KMS-11 (cell line): ENCODE results near the gene ZNF668.

Source experiments
- H2AFZ ChIP-seq: fragments of 200-600 bp; sonication (generic); 2 replicates; pipeline ENCODE4 v1.6.1; 2016; ENCODE audit warnings: antibody characterized with exemption, mixed run types, low read depth
- H3K27ac ChIP-seq: fragments of 200-600 bp; sonication (generic); 2 replicates; pipeline ENCODE4 v1.6.1; 2016; ENCODE audit warnings: mild to moderate bottlenecking, mixed run types
- H3K27me3 ChIP-seq: fragments of 200-600 bp; sonication (generic); 2 replicates; pipeline ENCODE4 v1.6.1; 2017; ENCODE audit warnings: mild to moderate bottlenecking, low read depth, mixed run types, moderate library complexity; ENCODE audit not compliant: insufficient read depth
- H3K36me3 ChIP-seq: fragments of 200-600 bp; sonication (generic); 2 replicates; pipeline ENCODE4 v1.6.1; 2017; ENCODE audit warnings: mild to moderate bottlenecking, mixed run types; ENCODE audit not compliant: insufficient read depth
- H3K4me1 ChIP-seq: fragments of 200-600 bp; sonication (generic); 2 replicates; pipeline ENCODE4 v1.6.1; 2016; ENCODE audit warnings: mild to moderate bottlenecking, low read depth, mixed run types; ENCODE audit not compliant: poor library complexity, severe bottlenecking
- H3K4me2 ChIP-seq: fragments of 200-600 bp; sonication (generic); 2 replicates; pipeline ENCODE4 v1.7.0; 2016; ENCODE audit warnings: mild to moderate bottlenecking, mixed run types
- H3K4me3 ChIP-seq: fragments of 200-600 bp; sonication (generic); IDR thresholded peaks from 2 replicates; pipeline ENCODE4 v1.6.1; 2017; ENCODE audit warnings: low read depth, low read length, mixed read lengths; ENCODE audit not compliant: insufficient read depth
- H3K79me2 ChIP-seq: fragments of 200-600 bp; sonication (generic); 2 replicates; pipeline ENCODE4 v1.6.1; 2016; ENCODE audit warnings: low read depth, mixed run types; ENCODE audit not compliant: insufficient read depth
- H3K9ac ChIP-seq: fragments of 200-600 bp; sonication (generic); 2 replicates; pipeline ENCODE4 v1.6.1; 2016; ENCODE audit warnings: mild to moderate bottlenecking, mixed run types
- H4K20me1 ChIP-seq: fragments of 200-600 bp; sonication (generic); 2 replicates; pipeline ENCODE4 v1.6.1; 2016; ENCODE audit warnings: mild to moderate bottlenecking, mixed run types; ENCODE audit not compliant: insufficient read depth
- TF ChIP-seq, protein P1 (sequence below): fragments of 200-600 bp; sonication (generic); conservative IDR thresholded peaks from 2 replicates; pipeline ENCODE4 v1.6.1; 2017; ENCODE audit warnings: low read depth, mild to moderate bottlenecking, antibody characterized with exemption, low read length, moderate library complexity, mixed read lengths

Gene ZNF668

GRCh38 chr16:31117384-31118222 lies 43.6 kb upstream of the ZNF668 start, which contains the start of gene KAT8:
KAT8 (plus strand) TSS chr16:31117664; CDS start chr16:31117682, 18 bp downstream.
- Histone ChIP-seq H3K4me3 (peak within 1 kb of the TSS; percentile 30), H3K79me2 (peaks cover 15% of the 10 kb centered on the region), H3K9ac (peak within 1 kb of the TSS; percentile 64), H3K4me1 (peaks cover 10% of the 10 kb centered on the region), H3K36me3 (no peaks in the 10 kb centered on the region; the same call in 1 of the 2 replicates), H3K4me2 (peak within 1 kb of the TSS; percentile 98), H3K27me3 (no peaks in the 10 kb centered on the region), H2AFZ (peak within 1 kb of the TSS; percentile 48), H3K27ac (peak within 1 kb of the TSS; percentile 55), H4K20me1 (no peaks in the 10 kb centered on the region)
- TF ChIP-seq, protein P1, sequence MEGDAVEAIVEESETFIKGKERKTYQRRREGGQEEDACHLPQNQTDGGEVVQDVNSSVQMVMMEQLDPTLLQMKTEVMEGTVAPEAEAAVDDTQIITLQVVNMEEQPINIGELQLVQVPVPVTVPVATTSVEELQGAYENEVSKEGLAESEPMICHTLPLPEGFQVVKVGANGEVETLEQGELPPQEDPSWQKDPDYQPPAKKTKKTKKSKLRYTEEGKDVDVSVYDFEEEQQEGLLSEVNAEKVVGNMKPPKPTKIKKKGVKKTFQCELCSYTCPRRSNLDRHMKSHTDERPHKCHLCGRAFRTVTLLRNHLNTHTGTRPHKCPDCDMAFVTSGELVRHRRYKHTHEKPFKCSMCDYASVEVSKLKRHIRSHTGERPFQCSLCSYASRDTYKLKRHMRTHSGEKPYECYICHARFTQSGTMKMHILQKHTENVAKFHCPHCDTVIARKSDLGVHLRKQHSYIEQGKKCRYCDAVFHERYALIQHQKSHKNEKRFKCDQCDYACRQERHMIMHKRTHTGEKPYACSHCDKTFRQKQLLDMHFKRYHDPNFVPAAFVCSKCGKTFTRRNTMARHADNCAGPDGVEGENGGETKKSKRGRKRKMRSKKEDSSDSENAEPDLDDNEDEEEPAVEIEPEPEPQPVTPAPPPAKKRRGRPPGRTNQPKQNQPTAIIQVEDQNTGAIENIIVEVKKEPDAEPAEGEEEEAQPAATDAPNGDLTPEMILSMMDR, result no peak

DNA sequence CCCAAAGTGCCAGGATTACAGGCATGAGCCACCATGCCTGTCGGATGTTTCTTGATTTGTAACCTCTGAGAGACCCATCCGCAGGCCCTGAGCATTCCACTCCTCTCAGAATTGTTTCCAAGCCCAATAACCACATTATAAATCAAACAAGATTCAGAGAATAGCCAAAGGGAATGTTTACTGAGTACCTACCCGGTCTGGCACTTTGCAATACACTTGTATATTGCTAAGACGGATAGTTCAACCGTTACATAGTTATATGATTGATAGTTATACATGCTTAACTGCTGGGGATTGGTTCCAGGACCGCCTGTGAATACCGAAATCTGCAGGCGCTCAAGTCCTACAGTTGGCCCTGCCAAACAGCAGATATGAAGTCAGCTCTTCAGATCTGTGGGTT lies 40.4 kb upstream of the ZNF668 start:
- Histone ChIP-seq H3K4me3 (no peak overlapping the region), H3K9ac (no peak overlapping the region), H2AFZ (no peak overlapping the region), H3K27me3 (no peaks in the 10 kb centered on the region), H3K36me3 (no peaks in the 10 kb centered on the region), H3K4me2 (no peak overlapping the region), H3K27ac (no peak overlapping the region), H3K79me2 (peaks cover 19% of the 10 kb centered on the region), H3K4me1 (peaks cover 10% of the 10 kb centered on the region), H4K20me1 (no peaks in the 10 kb centered on the region)
- TF ChIP-seq, protein P1, result no peak

DNA sequence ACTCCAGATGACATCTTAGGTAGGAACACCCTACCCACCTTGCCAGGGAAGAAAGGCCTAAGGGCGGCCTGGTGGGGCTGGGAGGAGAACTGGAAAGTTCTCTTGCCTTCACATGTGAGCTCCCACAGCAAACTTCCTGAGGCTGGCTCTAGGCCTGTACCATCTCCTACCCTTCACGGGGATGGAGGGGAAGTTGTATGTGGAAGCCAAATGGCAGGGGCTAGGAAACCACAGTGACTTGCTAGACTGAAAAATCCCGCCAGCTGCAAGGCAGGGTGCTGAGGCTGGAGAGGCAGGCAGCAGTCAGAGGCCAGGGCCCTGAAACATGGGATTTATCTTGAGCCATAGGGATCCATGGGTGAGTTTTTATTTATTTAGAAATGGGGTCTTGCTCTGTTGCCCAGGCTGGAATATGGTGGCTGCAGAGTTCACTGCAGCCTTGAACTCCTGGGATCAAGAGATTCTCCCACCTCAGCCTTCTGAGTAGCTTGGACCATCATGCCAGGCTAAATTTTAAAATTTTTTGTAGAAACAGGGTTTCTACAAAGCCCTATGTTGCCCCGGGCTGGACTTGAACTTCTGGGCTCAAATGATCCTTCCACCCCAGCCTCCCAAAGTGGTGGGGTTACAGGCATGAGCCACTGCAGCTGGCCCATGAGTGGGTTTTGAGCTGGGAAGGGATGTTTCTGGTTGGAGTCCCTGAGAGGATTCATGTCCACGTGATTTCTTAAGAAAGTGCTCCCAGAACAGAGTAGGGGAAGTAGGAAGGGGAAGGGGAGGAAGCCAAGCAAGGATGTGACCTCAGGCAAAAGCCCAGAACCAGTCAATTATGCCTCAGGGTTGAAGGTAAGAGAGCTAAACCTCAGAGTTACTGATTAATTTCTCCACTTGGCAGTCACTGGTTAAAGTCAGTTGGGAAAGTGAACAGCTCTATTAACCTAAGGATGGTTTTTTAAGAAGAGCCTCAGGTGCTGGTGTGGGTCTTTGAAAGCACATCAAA lies 39.4 kb upstream of the ZNF668 start:
- H2AFZ ChIP-seq, result no peak overlapping the region
- H4K20me1 ChIP-seq, result no peaks in the 10 kb centered on the region
- TF ChIP-seq, protein P1, result no peak
- peaks cover 3% of the 10 kb centered on the region for H3K4me1 ChIP-seq
- H3K36me3 ChIP-seq, result no peaks in the 10 kb centered on the region
- H3K27ac ChIP-seq, result no peak overlapping the region; the same call in 1 of the 2 replicates
- no peaks in the 10 kb centered on the region for H3K27me3 ChIP-seq
- H3K9ac ChIP-seq, result no peak overlapping the region
- no peak overlapping the region for H3K4me3 ChIP-seq
- peaks cover 19% of the 10 kb centered on the region for H3K79me2 ChIP-seq
- H3K4me2 ChIP-seq, result no peak overlapping the region

DNA sequence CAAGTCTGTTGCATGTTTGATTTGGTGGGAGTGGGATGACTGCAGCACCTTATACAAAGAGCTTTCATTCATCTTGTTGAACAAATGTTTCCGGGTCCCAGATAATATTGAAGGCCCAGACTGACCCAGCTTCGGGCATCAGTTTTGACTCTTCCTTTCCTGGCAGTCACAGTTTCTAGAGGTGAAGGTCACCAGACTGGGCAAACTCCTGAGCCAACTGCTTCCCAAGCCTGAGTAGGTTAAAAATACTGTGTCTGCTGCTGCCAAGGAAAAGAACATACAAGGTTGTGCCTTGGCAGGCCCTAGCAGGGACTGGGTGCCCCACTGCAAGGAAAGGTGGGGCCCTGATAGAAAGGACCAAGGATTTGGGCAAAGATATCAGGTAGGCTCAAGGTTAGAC lies 38.7 kb upstream of the ZNF668 start:
- H3K9ac ChIP-seq, result no peak overlapping the region
- H3K4me1 ChIP-seq, result peaks cover 3% of the 10 kb centered on the region
- no peaks in the 10 kb centered on the region for H3K27me3 ChIP-seq
- no peak overlapping the region for H3K4me2 ChIP-seq
- H4K20me1 ChIP-seq, result no peaks in the 10 kb centered on the region
- H3K36me3 ChIP-seq, result no peaks in the 10 kb centered on the region
- no peak overlapping the region for H3K4me3 ChIP-seq
- H3K27ac ChIP-seq, result no peak overlapping the region
- TF ChIP-seq, protein P1, result no peak
- H3K79me2 ChIP-seq, result peaks cover 14% of the 10 kb centered on the region
- H2AFZ ChIP-seq, result no peak overlapping the region
